ENCODE measurements around the gene CYSRT1.

CYSRT1 gene

DNA sequence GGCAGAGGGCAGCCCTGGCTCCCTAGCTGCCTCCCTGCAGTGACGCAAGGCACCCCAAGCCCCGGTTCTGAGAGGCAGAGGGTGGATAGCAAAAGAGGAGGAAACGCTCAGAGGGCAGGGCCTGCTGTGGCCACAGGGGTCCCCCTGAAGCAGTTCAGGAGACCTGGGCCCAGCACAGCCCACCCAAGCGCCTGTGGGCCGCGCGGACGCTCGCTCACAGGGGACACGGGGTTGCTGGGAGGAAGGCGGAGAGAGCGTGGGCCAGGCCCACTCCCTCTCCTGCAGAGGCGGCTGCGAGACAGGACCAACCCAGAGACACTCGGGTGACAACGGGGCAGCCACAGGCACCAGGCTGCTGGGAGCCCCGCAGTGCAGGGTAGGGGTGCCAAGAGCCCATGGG lies 45.2 kb upstream of the CYSRT1 start:
- no peak overlapping the region for H3K4me3 ChIP-seq (ENCODE audit: low read depth, low read length)

GRCh38 chr9:137180491-137180890 lies 44.5 kb upstream of the CYSRT1 start:
- no peak for DNase-seq (ENCODE audit: low read depth, low spot score)
- TF ChIP-seq, protein P1, sequence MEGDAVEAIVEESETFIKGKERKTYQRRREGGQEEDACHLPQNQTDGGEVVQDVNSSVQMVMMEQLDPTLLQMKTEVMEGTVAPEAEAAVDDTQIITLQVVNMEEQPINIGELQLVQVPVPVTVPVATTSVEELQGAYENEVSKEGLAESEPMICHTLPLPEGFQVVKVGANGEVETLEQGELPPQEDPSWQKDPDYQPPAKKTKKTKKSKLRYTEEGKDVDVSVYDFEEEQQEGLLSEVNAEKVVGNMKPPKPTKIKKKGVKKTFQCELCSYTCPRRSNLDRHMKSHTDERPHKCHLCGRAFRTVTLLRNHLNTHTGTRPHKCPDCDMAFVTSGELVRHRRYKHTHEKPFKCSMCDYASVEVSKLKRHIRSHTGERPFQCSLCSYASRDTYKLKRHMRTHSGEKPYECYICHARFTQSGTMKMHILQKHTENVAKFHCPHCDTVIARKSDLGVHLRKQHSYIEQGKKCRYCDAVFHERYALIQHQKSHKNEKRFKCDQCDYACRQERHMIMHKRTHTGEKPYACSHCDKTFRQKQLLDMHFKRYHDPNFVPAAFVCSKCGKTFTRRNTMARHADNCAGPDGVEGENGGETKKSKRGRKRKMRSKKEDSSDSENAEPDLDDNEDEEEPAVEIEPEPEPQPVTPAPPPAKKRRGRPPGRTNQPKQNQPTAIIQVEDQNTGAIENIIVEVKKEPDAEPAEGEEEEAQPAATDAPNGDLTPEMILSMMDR (IDR thresholded peaks at IDR 0.05; ENCODE audit: low read depth, low read length): no peak
- in situ Hi-C loops (cut with HindIII; ENCODE audit: low sequenced_read_pairs): no loop called here
- H3K4me3 ChIP-seq (ENCODE audit: low read depth, low read length): no peak overlapping the region

More for the DNA sequence above, 45.2 kb upstream of the CYSRT1 start:
- in situ Hi-C loops (cut with HindIII; ENCODE audit: low sequenced_read_pairs): no loop called here
- TF ChIP-seq, protein P1 (IDR thresholded peaks at IDR 0.05; ENCODE audit: low read depth, low read length): no peak
- DNase-seq (ENCODE audit: low read depth, low spot score): no peak

GRCh38 chr9:137181680-137182079 lies 43.3 kb upstream of the CYSRT1 start:
- no peak for DNase-seq (ENCODE audit: low read depth, low spot score)
- no peak overlapping the region for H3K4me3 ChIP-seq (ENCODE audit: low read depth, low read length)
- in situ Hi-C loops (cut with HindIII; ENCODE audit: low sequenced_read_pairs): no loop called here
- TF ChIP-seq, protein P1 (IDR thresholded peaks at IDR 0.05; ENCODE audit: low read depth, low read length): no peak

DNA sequence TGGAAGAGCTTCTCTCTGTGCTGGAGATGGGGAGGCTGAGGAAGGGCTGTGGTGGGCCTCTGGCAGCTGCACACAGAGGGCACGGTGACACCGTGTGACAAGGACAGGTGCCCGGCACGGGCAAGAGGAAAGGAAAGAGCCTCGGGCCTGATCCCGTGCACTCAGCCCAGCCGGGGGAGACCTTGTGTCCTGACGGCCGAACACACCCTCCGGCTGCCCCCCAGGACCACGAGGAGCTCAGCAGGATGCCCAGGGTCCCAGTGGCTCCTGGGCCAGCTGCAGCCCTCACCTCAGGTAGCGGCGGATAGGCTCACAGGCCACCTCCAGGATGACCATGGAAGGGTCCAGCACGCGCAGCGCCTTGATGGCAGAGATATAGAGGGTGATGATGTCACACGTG lies 42.1 kb upstream of the CYSRT1 start:
- no peak overlapping the region for H3K4me3 ChIP-seq (ENCODE audit: low read depth, low read length)
- in situ Hi-C loops (cut with HindIII; ENCODE audit: low sequenced_read_pairs): no loop called here
- DNase-seq (ENCODE audit: low read depth, low spot score): no peak
- TF ChIP-seq, protein P1 (IDR thresholded peaks at IDR 0.05; ENCODE audit: low read depth, low read length): no peak

DNA sequence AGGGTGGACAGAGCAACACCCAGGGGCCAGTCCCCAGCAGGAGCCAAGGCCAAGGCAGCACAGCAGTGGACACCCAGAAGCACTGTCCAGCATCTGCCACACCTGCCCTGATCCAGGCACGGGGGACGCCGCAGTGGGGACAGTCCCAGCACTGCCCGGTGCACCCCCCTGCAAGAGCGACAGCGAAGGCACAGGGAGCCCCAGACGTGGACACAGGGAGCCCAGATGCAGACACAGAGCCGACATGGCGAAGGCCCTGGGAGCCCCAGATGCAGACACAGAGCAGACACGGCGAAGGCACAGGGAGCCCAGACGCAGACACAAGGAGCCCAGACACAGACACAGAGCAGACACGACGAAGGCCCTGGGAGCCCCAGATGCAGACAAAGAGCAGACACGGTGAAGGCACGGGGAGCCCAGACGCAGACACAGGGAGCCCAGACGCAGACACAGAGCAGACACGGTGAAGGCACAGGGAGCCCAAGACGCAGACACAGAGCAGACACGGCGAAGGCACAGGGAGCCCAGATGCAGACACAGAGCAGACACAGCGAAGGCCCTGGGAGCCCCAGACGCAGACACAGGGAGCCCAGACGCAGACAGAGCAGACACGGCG lies 40.9 kb upstream of the CYSRT1 start:
- TF ChIP-seq, protein P1 (IDR thresholded peaks at IDR 0.05; ENCODE audit: low read depth, low read length): no peak
- in situ Hi-C loops (cut with HindIII; ENCODE audit: low sequenced_read_pairs): no loop called here
- no peak for DNase-seq (ENCODE audit: low read depth, low spot score)
- no peak overlapping the region for H3K4me3 ChIP-seq (ENCODE audit: low read depth, low read length)

GRCh38 chr9:137184881-137185660 lies 39.9 kb upstream of the CYSRT1 start:
- TF ChIP-seq, protein P1 (IDR thresholded peaks at IDR 0.05; ENCODE audit: low read depth, low read length): no peak
- no peak overlapping the region for H3K4me3 ChIP-seq (ENCODE audit: low read depth, low read length)
- DNase-seq (ENCODE audit: low read depth, low spot score): no peak
- in situ Hi-C loops (cut with HindIII; ENCODE audit: low sequenced_read_pairs): no loop called here
